SJSA1 (cell line): ENCODE measurements around the gene SSX2IP. TPM values are rescaled to one million over a fixed set of nuclear protein-coding genes. Genes with fewer than 3 reads are reported as not detected.
"Not testable (repeated sequence)": the region's sequence is repeated elsewhere in the genome, so short reads cannot be mapped to it uniquely, and the experiment has no call there.

ENCODE experiments used
- DNase-seq, 2 experiments: peaks; one replicate each; pipeline ENCODE4 v3.0.0-alpha.2; 2015 to 2020; ENCODE audit warnings: low spot score in 2 of 2, low read depth in 1 of 2
- H3K27ac ChIP-seq: fragments of 250-450 bp; sonication (Bioruptor Pico); 2 replicates; pipeline ENCODE4 v1.5.1; 2020; ENCODE audit warnings: mild to moderate bottlenecking, moderate library complexity
- H3K27me3 ChIP-seq: fragments of 250-450 bp; sonication (Bioruptor Pico); replicated peaks from 2 replicates; pipeline ENCODE4 v1.5.1; 2020; ENCODE audit warnings: mild to moderate bottlenecking, moderate library complexity
- H3K36me3 ChIP-seq: fragments of 250-450 bp; sonication (Bioruptor Pico); 2 replicates; pipeline ENCODE4 v1.5.1; 2020; ENCODE audit warnings: mild to moderate bottlenecking
- H3K4me1 ChIP-seq: fragments of 250-450 bp; sonication (Bioruptor Pico); replicated peaks from 2 replicates; pipeline ENCODE4 v1.6.1; 2021; ENCODE audit warnings: mild to moderate bottlenecking
- H3K4me3 ChIP-seq: fragments of 250-450 bp; sonication (Bioruptor Pico); 2 replicates; pipeline ENCODE4 v1.5.1; 2020; ENCODE audit warnings: mild to moderate bottlenecking
- H3K9me3 ChIP-seq: fragments of 250-450 bp; sonication (Bioruptor Pico); replicated peaks from 2 replicates; pipeline ENCODE4 v1.5.1; 2020; ENCODE audit warnings: mild to moderate bottlenecking
- total RNA-seq: library from RNA; depleted of rRNA; stranded (reverse); fragments of >200 nt; shearing (Covaris generic); gene quantifications from 2 replicates; pipeline ENCODE4 v1.2.3, GENCODE V29; 2014

The SSX2IP gene
- total RNA-seq, 1 experiment from 2014 or later = 10.7 TPM

DNA sequence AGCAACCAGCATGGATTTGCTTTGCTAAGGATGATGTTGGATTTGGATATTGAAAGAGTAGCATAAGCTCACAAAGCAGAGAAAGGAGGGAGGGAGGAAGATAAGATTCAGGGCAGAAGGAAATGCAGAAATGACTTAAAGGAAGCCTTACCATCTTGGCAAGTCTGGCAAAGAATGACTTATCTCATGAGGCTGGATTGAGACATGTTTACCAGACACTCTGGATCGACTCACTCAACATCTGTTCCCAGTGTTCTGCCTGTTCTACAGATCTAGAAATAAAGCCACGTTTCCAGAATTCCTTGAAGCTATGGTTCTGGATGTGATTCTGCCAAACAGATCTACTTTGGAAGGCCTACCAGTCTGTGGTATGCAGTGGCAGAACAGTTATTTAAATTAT, 77.2 kb downstream of the SSX2IP start:
- no peaks in the 10 kb centered on the region for H3K27me3 ChIP-seq
- H3K27ac ChIP-seq = no peak overlapping the region
- H3K4me3 ChIP-seq = no peak overlapping the region
- DNase-seq = no peak
- H3K36me3 ChIP-seq = no peaks in the 10 kb centered on the region
- peaks cover 8% of the 10 kb centered on the region for H3K9me3 ChIP-seq
- H3K4me1 ChIP-seq = peaks cover 9% of the 10 kb centered on the region; the same call in 1 of the 2 replicates

DNA sequence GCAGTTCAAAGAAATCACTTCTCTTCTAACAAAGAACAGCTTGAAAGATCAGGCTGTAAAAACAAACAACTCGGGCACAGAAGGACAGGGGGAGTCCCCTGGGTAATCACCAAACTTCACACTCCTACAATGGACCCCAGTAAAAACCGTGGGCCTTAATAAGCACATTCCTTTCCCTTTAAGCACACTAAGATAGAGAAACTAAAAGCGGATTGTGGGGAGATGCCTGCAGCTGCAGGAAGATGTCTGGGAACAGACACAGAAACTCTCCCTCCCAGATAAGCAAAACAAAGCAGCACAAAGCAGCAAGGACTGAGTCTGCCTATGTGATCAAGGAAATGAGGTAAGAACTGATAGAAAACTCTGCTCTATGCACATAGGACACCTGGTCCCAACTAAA, 78.5 kb downstream of the SSX2IP start:
- H3K4me1 ChIP-seq = peaks cover 9% of the 10 kb centered on the region; the same call in 1 of the 2 replicates
- DNase-seq = peak; percentile 50 to 70
- H3K36me3 ChIP-seq = no peaks in the 10 kb centered on the region
- H3K27me3 ChIP-seq = no peaks in the 10 kb centered on the region
- 0 out of 2 replicates have a peak overlapping the region, but pooled peaks have one; percentile 1 for H3K27ac ChIP-seq
- peaks cover 8% of the 10 kb centered on the region for H3K9me3 ChIP-seq
- no peak overlapping the region for H3K4me3 ChIP-seq

DNA sequence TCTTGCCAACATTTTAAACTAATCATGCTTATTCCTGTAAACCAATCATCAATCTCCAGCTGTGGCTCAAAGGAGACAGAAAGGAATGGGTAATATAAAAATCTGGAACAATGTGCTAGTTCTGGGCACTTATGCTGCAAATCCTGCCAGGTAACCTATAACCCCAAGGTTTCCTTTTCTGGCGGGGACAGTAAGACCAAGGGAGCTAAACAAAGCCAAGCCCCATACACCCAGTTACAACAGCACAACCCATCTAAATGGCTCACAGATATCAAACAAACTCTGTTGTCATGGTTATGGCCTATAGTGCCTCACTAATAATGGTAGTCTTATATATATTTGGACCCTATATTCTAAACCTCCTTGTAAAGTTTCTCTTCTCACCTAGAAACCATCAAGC, 79.2 kb downstream of the SSX2IP start:
- H3K4me1 ChIP-seq = peaks cover 9% of the 10 kb centered on the region; the same call in 1 of the 2 replicates
- H3K36me3 ChIP-seq = no peaks in the 10 kb centered on the region
- H3K27me3 ChIP-seq = no peaks in the 10 kb centered on the region
- DNase-seq = no peak
- no peak overlapping the region for H3K4me3 ChIP-seq
- H3K27ac ChIP-seq = 0 out of 2 replicates have a peak overlapping the region, but pooled peaks have one; percentile 1
- peaks cover 8% of the 10 kb centered on the region for H3K9me3 ChIP-seq

DNA sequence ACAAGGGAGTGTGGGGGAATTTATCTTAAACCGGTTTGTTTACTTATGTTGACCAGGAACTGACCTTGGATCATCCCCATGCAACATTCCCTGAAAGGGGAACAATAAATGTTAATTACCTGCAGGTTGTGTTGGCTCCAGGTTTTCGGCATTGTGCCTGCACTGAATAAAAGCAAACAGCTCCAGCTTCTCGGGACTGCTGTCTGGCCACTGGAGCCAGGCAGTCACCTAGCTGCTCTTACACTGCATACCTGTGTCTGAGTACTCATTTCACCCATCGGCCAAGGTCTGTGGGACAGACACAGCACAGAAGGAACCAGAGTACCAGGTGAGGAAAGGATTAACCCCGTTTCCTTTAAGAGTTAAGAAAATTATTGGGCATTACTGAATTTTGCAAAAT, 83.3 kb downstream of the SSX2IP start:
- Histone ChIP-seq H3K36me3 (no peaks in the 10 kb centered on the region), H3K4me1 (peaks cover 28% of the 10 kb centered on the region), H3K4me3 (no peak overlapping the region), H3K27me3 (no peaks in the 10 kb centered on the region), H3K9me3 (no peaks in the 10 kb centered on the region), H3K27ac (no peak overlapping the region)
- no peak for DNase-seq

DNA sequence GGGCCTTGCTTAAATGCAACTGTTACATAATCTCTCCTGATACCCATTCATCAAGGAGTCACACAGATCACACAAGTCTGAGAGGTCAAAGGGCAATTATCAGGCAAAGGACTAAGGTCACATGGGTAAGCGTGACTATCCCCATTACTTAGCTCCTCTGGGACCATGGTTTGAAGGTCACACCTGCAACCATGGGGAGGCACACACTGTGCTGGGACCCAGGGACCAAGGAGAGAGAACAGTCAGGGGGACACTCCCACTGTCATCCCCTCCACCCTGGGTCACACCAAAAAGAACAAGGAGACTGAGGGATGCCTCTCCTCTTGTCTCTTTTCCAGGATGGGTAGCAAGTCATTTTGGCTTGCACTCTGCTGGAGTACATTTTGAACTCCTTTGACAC, 85.1 kb downstream of the SSX2IP start:
- Histone ChIP-seq H3K4me3 (no peak overlapping the region), H3K27ac (no peak overlapping the region), H3K4me1 (peaks cover 22% of the 10 kb centered on the region), H3K9me3 (no peaks in the 10 kb centered on the region), H3K27me3 (no peaks in the 10 kb centered on the region), H3K36me3 (no peaks in the 10 kb centered on the region)
- no peak for DNase-seq

DNA sequence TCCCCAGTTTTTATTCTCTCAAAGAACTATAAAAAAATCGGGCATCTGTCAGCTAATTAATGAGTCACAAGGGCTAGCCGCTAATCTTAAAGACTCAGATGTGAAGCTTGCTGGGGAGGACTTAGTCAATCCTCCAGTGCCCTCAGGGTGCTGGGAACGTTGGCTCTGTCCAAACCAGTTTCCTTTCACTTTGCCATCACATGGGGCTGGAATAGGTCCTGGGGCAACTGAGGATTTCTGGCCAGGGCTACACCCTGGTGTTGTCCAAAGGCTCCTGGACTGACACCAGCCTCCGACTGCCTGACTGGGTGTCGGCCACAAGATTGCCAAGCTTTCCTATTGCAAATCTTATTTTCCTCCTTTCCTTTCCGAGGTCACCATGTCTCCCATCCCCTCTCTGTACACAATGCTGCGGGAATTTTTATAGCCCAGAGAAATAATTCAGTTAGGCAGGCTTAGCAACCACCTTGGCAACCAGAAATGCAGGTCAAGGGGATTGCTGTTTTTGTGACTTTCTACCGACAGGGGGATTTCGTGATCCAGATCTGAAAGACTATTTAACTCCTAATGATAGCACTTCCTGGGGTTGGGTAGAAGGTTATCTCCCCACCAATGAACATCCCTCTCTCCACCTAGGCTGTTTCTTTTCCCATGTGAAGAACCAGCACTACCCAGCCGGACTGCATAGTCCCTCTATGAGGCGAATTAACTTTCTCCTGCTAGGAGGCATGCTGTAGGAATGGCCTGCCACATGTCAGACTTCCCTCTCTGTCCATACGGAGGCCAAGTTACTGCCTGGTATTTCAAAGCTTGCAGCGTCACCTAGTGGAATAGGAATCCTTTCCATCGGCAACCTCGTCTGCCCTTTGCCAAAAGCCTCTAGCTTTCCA, 86.1 kb downstream of the SSX2IP start:
- peak overlapping the region; percentile 61 for H3K27ac ChIP-seq
- peaks cover 32% of the 10 kb centered on the region for H3K4me1 ChIP-seq
- H3K4me3 ChIP-seq = peak overlapping the region; percentile 34
- H3K36me3 ChIP-seq = no peaks in the 10 kb centered on the region
- H3K9me3 ChIP-seq = no peaks in the 10 kb centered on the region
- H3K27me3 ChIP-seq = no peaks in the 10 kb centered on the region
- DNase-seq = peak; percentile 77 to 91

DNA sequence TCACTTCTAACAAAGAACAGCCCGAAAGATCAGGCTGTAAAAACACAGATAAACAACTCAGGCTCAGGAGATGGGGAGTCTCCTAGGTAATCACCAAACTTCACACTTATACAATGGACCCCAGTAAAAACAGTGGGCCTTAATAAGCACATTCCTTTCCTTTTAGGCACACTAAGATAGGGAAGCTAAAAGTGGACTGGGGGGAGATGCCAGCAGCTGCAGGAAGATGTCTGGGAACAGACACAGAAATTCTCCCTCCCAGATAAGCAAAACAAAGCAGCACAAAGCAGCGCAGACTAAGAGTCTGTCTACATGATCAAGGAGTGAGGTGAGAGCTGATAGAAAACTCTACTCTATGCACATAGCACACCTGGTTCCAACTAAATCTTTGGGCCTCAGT, 87.0 kb downstream of the SSX2IP start:
- peak overlapping the region; percentile 34 for H3K4me3 ChIP-seq
- H3K27ac ChIP-seq = peak overlapping the region; percentile 61

DNA sequence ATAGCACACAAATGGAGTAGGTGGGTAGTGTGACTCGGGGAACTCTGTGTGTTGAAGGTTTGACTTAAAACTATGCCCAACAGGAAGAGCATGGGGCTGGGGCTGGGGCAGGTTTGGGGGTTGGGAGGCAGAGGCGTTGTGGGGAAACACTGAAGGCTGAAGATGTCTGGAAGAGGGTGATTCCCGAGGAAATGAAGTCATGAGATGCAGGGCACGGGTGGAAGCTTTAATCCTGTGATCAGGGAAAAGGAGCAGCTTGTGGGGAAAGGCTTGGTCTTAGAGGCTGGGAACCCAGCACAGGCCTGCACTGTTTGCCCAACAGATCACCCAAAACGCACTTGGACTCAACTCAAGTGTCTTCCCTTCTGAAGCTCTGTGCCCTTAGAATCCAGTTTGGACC, 89.5 kb downstream of the SSX2IP start:
- Histone ChIP-seq H3K27ac (no peak overlapping the region), H3K27me3 (no peaks in the 10 kb centered on the region), H3K36me3 (no peaks in the 10 kb centered on the region), H3K4me1 (peaks cover 41% of the 10 kb centered on the region), H3K4me3 (no peak overlapping the region), H3K9me3 (no peaks in the 10 kb centered on the region)
- DNase-seq = no peak

More for the DNA sequence above, 87.0 kb downstream of the SSX2IP start:
- no peaks in the 10 kb centered on the region for H3K36me3 ChIP-seq
- peaks cover 41% of the 10 kb centered on the region for H3K4me1 ChIP-seq
- H3K27me3 ChIP-seq = no peaks in the 10 kb centered on the region
- DNase-seq = peak in 1 of 2 experiments; percentile 49
- H3K9me3 ChIP-seq = no peaks in the 10 kb centered on the region

DNA sequence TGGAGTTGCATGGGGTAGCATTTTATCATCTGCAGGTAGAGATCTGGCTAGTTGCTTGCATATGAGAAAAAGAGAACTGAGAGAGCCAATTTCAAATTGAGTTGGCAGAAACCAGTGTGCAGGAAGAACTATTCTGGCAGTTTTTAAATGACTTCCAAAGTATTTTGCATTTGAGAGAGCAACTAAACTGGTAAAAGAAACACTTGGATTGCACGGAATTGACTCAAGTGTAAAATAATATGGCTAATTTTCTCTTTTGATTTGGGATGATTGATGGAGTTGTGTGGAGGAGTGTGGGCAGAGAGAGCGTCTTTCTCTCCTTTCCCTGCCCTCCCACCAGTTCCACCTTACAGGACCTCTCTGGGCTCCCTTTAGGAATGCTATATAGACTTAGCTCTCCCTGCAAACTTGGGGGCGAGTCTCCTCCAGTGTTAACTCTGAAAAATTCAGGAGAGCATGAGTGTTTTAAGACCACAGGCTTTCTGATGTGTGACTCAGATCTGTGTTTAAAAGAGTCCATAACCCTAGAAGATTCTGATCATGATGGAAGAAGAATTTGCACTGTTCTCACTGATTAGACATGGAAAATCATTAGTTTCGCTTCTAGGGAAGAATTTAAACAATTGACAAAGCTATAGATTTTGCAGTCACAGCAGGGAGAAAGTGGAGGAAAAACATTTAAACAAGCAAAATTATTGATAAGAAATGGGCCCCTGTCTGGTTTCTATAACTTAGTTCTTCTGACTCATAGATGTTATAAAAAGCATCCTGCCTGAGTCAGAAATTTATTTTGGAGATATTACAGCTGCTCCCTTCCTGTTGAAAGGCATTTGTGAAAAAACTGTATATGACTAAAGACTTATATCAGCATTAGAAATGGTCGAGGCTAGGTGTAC, 91.2 kb downstream of the SSX2IP start:
- no peaks in the 10 kb centered on the region for H3K27me3 ChIP-seq
- H3K27ac ChIP-seq = peak overlapping the region; percentile 34
- peaks cover 37% of the 10 kb centered on the region for H3K4me1 ChIP-seq
- no peak overlapping the region for H3K4me3 ChIP-seq
- H3K36me3 ChIP-seq = no peaks in the 10 kb centered on the region
- no peaks in the 10 kb centered on the region for H3K9me3 ChIP-seq
- peak in 1 of 2 experiments; percentile 62 for DNase-seq

DNA sequence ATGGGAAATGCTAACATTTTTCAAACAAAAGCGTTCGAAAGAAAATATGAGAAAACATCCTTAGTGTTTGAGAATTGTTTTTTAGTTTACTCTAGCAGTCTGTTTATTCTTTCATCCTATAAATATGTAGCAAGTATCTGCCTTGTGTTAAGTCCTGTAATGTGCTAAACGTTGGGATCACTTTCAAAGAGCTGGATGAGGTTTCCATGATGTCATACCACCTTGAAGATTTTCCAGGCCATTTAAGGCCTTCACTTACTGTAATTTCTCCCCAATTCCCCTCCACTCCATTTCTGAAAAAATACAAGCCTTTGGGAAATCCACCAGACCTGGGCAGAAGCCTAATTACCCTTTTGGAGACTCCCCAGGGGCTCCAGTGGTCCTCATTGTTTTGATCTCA, 91.8 kb downstream of the SSX2IP start:
- Histone ChIP-seq H3K27me3 (no peaks in the 10 kb centered on the region), H3K4me1 (peaks cover 30% of the 10 kb centered on the region), H3K36me3 (no peaks in the 10 kb centered on the region), H3K4me3 (no peak overlapping the region), H3K9me3 (no peaks in the 10 kb centered on the region), H3K27ac (no peak overlapping the region)
- no peak for DNase-seq

DNA sequence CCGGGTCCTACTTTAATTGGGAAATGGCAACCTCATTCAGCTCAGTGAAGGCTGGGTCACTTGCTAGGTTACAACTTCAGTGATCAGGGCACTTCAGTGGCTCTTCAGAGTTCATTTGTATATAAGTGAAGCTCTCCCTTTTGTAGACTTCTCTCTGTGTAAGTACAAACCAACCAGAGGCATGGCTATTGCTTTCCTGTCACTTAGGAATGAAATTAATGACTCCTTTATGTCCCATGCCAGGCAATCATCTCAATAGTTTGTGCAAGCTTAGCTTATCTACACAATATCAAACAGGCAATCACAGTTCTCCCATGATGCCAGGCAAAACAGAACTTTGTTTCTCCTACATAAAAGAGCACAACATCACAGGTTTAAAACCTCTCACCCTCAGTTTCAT, 93.2 kb downstream of the SSX2IP start:
- Histone ChIP-seq H3K9me3 (no peaks in the 10 kb centered on the region), H3K4me1 (peaks cover 21% of the 10 kb centered on the region), H3K4me3 (no peak overlapping the region), H3K27ac (no peak overlapping the region), H3K36me3 (no peaks in the 10 kb centered on the region), H3K27me3 (no peaks in the 10 kb centered on the region)
- DNase-seq = no peak

DNA sequence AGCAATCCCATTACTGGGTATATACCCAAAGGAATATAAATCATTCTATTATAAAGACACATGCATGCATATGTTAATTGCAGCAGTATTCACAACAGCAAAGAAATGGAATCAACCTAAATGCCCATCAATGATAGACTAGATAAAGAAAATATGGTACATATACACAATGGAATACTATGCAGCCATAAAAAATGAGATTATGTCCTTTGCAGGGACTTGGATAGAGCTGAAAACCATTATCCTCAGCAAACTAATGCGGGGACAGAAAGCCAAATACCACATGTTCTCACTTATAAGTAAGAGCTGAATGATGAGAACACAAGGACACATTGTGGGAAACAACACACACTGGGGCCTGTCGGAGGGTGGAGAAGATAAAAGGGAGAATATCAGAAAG, 95.3 kb downstream of the SSX2IP start:
- not testable (repeated sequence) for H3K36me3 ChIP-seq, DNase-seq, H3K27me3 ChIP-seq, H3K27ac ChIP-seq, H3K4me3 ChIP-seq, H3K9me3 ChIP-seq
- peaks cover 17% of the 10 kb centered on the region for H3K4me1 ChIP-seq
